HCT116 (cell line): ENCODE measurements around the gene GMEB1. TPM values are rescaled to one million over a fixed set of nuclear protein-coding genes. Genes with fewer than 3 reads are reported as not detected.
"Not testable (repeated sequence)": the region's sequence is repeated elsewhere in the genome, so short reads cannot be mapped to it uniquely, and the experiment has no call there.

ENCODE experiments used
- ATAC-seq: fragments of 200-7000 bp; cut with Tn5 transposase; 2 replicates; pipeline ENCODE4 v1.9.1; 2020; ENCODE audit warnings: mild to moderate bottlenecking, moderate library complexity
- BruUV-seq: library from RNA; stranded (reverse); fragments of 400-500 nt; replicated peaks from 2 replicates; lab custom pipeline; 2021; lab: Mats Ljungman, UMichigan
- CTCF ChIA-PET: fragments of 300-600 bp; sonication (Branson Sonifier 250); formaldehyde crosslinking; loops from one replicate; lab custom pipeline; 2021; ENCODE audit warnings: antibody characterized with exemption; lab: Charles Lee
- POLR2A ChIA-PET: fragments of 300-600, 350-600 bp; sonication (Branson Sonifier 250); formaldehyde crosslinking; loops from one replicate; lab custom pipeline; 2021; ENCODE audit warnings: antibody characterized with exemption; lab: Charles Lee
- RAD21 ChIA-PET, 2 experiments: fragments of 300-600 bp; sonication (Branson Sonifier 250); formaldehyde crosslinking; loops; one replicate each; lab custom pipeline; 2023; ENCODE audit warnings: low total read pairs in 2 of 2; ENCODE audit not compliant: uncharacterized antibody in 2 of 2, unreplicated experiment in 2 of 2, low non-redundant PET in 1 of 2; lab: Charles Lee
- DNase-seq: peaks from one replicate; pipeline ENCODE4 v3.0.0-alpha.2; 2010; ENCODE audit warnings: low read depth, low spot score
- H2AFZ ChIP-seq: fragments of 200-600 bp; shearing (Covaris generic), sonication (generic); 2 replicates; pipeline ENCODE4 v1.6.1; 2017; ENCODE audit warnings: low read depth, mixed run types, mixed read lengths, antibody characterized with exemption, low read length; ENCODE audit not compliant: poor library complexity, severe bottlenecking
- H3K27ac ChIP-seq: 2 replicates; pipeline ENCODE4 v1.5.1; 2012; ENCODE audit warnings: low read depth, low read length
- H3K27me3 ChIP-seq: fragments of 200-600 bp; sonication (generic); 2 replicates; pipeline ENCODE4 v1.6.1; 2016; ENCODE audit warnings: mixed run types, low read length, mixed read lengths; ENCODE audit not compliant: insufficient read depth
- H3K36me3 ChIP-seq, 2 experiments: fragments of 200-500 bp in 1 of 2; fragments of 200-600 bp in 1 of 2; sonication (Bioruptor generic) in 1 of 2; sonication (generic) in 1 of 2; 2 replicates each; pipeline versions ENCODE4 v1.5.1 to v1.6.1; 2014 to 2016; ENCODE audit warnings: low read length in 2 of 2, inconsistent platforms in 1 of 2, mixed read lengths in 1 of 2, mixed run types in 1 of 2; ENCODE audit not compliant: insufficient read depth in 2 of 2, control insufficient read depth in 1 of 2
- H3K4me1 ChIP-seq, 2 experiments: fragments of 200-600 bp in 1 of 2; sonication (generic) in 1 of 2; 2 replicates each; pipeline versions ENCODE4 v1.5.1 to v1.6.1; 2012 to 2017; ENCODE audit warnings: low read length in 2 of 2, inconsistent platforms in 1 of 2, mild to moderate bottlenecking in 1 of 2, mixed read lengths in 1 of 2, mixed run types in 1 of 2, moderate library complexity in 1 of 2; ENCODE audit not compliant: insufficient read depth in 2 of 2, control insufficient read depth in 1 of 2
- H3K4me2 ChIP-seq: fragments of 200-600 bp; sonication (generic); 2 replicates; pipeline ENCODE4 v1.6.1; 2017; ENCODE audit warnings: mixed run types, low read length, mixed read lengths
- H3K4me3 ChIP-seq, 2 experiments: fragments of 200-600 bp in 1 of 2; sonication (generic) in 1 of 2; replicated peaks in 1 of 2; 2 replicates each; pipeline ENCODE4 v1.5.1; 2011 to 2016; ENCODE audit warnings: low read length in 2 of 2, control low read depth in 1 of 2, low read depth in 1 of 2, mild to moderate bottlenecking in 1 of 2, mixed read lengths in 1 of 2, mixed run types in 1 of 2
- H3K79me2 ChIP-seq: fragments of 200-600 bp; sonication (generic); 2 replicates; pipeline ENCODE4 v1.6.1; 2017; ENCODE audit warnings: mild to moderate bottlenecking, mixed run types, low read length, moderate library complexity, mixed read lengths; ENCODE audit not compliant: insufficient read depth
- H3K9ac ChIP-seq: fragments of 200-600 bp; sonication (generic); 2 replicates; pipeline ENCODE4 v1.6.1; 2016; ENCODE audit warnings: low read length, mixed read lengths
- H3K9me2 ChIP-seq: fragments of 200-600 bp; sonication (generic), shearing (Covaris generic); 2 replicates; pipeline ENCODE4 v1.6.1; 2017; ENCODE audit warnings: mixed run types, mild to moderate bottlenecking, moderate library complexity; ENCODE audit not compliant: insufficient read depth
- H3K9me3 ChIP-seq, 2 experiments: fragments of 200-500 bp in 1 of 2; fragments of 200-600 bp in 1 of 2; sonication (Bioruptor generic) in 1 of 2; sonication (generic) in 1 of 2; 2 replicates each; pipeline ENCODE4 v1.6.1; 2014 to 2017; ENCODE audit warnings: low read length in 2 of 2, mixed read lengths in 2 of 2, inconsistent platforms in 1 of 2, low read depth in 1 of 2, mild to moderate bottlenecking in 1 of 2, mixed run types in 1 of 2, moderate library complexity in 1 of 2; ENCODE audit not compliant: control insufficient read depth in 1 of 2, insufficient read depth in 1 of 2
- H4K20me1 ChIP-seq: fragments of 200-600 bp; sonication (generic), shearing (Covaris generic); 2 replicates; pipeline ENCODE4 v1.6.1; 2017; ENCODE audit warnings: mixed run types, mild to moderate bottlenecking, moderate library complexity; ENCODE audit not compliant: insufficient read depth
- CEBPB ChIP-seq: IDR thresholded peaks from 2 replicates; pipeline ENCODE4 v1.6.1; 2012; ENCODE audit warnings: low read depth
- EZH2phosphoT487 ChIP-seq: fragments of 200-600 bp; IDR thresholded peaks from 2 replicates; pipeline ENCODE4 v1.6.1; 2018; ENCODE audit warnings: antibody characterized with exemption, borderline replicate concordance
- TCF7L2 ChIP-seq: IDR thresholded peaks from 2 replicates; pipeline ENCODE4 v1.7.0; 2011; ENCODE audit warnings: borderline replicate concordance, inconsistent platforms; ENCODE audit not compliant: insufficient read depth, insufficient read length; ENCODE audit errors: extremely low read depth
- ZNF274 ChIP-seq: fragments of 200-500 bp; sonication (Bioruptor generic); IDR thresholded peaks from 2 replicates; pipeline ENCODE4 v1.6.1; 2014; ENCODE audit warnings: mild to moderate bottlenecking, low read depth, low read length, inconsistent platforms
- intact Hi-C: fragments of 100-400 bp; cut with micrococcal nuclease; formaldehyde crosslinking; loops from 2 replicates; pipeline ENCODE4 v1.10.0; 2022
- total RNA-seq: library from RNA; stranded (reverse); gene quantifications from one replicate; pipeline ENCODE4 v1.2.1, GENCODE V29; 2021; ENCODE audit not compliant: unreplicated experiment
- TF ChIP-seq, protein P1 (sequence below): IDR thresholded peaks from 2 replicates; pipeline ENCODE4 v1.6.1; 2011; ENCODE audit warnings: mild to moderate bottlenecking, low read length, moderate library complexity; ENCODE audit not compliant: insufficient replicate concordance; ENCODE audit errors: extremely low read depth
- TF ChIP-seq, protein P2 (sequence below): IDR thresholded peaks from 2 replicates; pipeline ENCODE4 v1.6.1; 2012; ENCODE audit warnings: low read depth

Gene GMEB1
- total RNA-seq, 1 experiment from 2014 or later, result 19.8 TPM

DNA sequence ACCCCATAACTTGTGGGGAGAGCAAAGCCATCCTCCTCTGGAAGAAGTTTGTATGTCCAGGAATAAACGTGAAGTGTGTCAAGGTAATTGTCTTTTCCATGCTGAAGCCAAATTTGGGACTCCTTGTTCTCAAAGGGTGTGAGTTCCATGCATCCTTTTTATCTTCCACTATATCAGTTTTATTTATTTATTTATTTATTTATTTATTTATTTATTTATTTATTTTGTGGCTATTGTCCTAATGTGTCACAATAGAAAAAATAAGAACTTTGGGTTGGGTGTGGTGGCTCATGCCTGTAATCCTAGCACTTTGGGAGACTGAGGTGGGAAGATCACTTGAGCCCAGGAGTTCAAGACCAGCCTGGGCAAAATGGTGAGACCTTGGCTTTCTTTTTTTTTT is 23.0 kb downstream of the GMEB1 start:
- POLR2A ChIA-PET, result not testable (repeated sequence)

DNA sequence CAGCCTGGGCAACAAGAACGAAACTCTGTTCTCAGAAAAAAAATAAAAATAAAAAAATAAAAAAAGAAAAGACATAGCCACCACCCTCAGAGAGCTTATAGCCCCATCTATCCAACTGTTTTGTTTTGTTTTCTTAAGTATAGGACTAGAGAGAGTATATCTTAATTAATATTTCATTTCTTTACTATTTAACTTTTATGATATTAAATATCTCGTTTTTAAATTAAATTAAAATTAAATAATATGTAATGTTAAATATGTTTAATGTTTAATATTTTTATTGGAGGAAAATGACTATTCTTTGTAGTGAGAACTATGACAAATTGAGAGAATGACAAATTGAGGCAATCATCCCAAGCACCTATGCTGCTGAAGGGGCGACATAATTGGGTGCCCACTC is 35.0 kb downstream of the GMEB1 start:
- no peaks in the 10 kb centered on the region for H4K20me1 ChIP-seq
- RAD21 ChIA-PET, result no interaction called here
- no peak overlapping the region for H3K4me3 ChIP-seq
- TF ChIP-seq, protein P1, sequence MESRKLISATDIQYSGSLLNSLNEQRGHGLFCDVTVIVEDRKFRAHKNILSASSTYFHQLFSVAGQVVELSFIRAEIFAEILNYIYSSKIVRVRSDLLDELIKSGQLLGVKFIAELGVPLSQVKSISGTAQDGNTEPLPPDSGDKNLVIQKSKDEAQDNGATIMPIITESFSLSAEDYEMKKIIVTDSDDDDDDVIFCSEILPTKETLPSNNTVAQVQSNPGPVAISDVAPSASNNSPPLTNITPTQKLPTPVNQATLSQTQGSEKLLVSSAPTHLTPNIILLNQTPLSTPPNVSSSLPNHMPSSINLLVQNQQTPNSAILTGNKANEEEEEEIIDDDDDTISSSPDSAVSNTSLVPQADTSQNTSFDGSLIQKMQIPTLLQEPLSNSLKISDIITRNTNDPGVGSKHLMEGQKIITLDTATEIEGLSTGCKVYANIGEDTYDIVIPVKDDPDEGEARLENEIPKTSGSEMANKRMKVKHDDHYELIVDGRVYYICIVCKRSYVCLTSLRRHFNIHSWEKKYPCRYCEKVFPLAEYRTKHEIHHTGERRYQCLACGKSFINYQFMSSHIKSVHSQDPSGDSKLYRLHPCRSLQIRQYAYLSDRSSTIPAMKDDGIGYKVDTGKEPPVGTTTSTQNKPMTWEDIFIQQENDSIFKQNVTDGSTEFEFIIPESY, result no peak
- TF ChIP-seq EZH2phosphoT487, result no peak
- TF ChIP-seq, protein P2, sequence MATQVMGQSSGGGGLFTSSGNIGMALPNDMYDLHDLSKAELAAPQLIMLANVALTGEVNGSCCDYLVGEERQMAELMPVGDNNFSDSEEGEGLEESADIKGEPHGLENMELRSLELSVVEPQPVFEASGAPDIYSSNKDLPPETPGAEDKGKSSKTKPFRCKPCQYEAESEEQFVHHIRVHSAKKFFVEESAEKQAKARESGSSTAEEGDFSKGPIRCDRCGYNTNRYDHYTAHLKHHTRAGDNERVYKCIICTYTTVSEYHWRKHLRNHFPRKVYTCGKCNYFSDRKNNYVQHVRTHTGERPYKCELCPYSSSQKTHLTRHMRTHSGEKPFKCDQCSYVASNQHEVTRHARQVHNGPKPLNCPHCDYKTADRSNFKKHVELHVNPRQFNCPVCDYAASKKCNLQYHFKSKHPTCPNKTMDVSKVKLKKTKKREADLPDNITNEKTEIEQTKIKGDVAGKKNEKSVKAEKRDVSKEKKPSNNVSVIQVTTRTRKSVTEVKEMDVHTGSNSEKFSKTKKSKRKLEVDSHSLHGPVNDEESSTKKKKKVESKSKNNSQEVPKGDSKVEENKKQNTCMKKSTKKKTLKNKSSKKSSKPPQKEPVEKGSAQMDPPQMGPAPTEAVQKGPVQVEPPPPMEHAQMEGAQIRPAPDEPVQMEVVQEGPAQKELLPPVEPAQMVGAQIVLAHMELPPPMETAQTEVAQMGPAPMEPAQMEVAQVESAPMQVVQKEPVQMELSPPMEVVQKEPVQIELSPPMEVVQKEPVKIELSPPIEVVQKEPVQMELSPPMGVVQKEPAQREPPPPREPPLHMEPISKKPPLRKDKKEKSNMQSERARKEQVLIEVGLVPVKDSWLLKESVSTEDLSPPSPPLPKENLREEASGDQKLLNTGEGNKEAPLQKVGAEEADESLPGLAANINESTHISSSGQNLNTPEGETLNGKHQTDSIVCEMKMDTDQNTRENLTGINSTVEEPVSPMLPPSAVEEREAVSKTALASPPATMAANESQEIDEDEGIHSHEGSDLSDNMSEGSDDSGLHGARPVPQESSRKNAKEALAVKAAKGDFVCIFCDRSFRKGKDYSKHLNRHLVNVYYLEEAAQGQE, result no peak
- TF ChIP-seq CEBPB, result no peak
- TF ChIP-seq ZNF274, result no peak
- TF ChIP-seq TCF7L2, result no peak
- intact Hi-C loops, result no loop called here
- no peaks in the 10 kb centered on the region for H3K27me3 ChIP-seq
- H3K27ac ChIP-seq, result no peak overlapping the region
- H3K4me1 ChIP-seq, result no peaks in the 10 kb centered on the region
- H3K9me2 ChIP-seq, result no peaks in the 10 kb centered on the region
- H3K4me2 ChIP-seq, result no peak overlapping the region
- H2AFZ ChIP-seq, result no peak overlapping the region
- no TSS peak for BruUV-seq
- ATAC-seq, result no peak
- H3K36me3 ChIP-seq, result 0 out of 4 replicates have a peak, but pooled peaks cover 0 to 6% of the 10 kb centered on the region in 2 experiments
- H3K79me2 ChIP-seq, result no peaks in the 10 kb centered on the region
- POLR2A ChIA-PET, result no interaction called here
- CTCF ChIA-PET, result interaction anchor here (2.0 kb wide), 1 partner anchor 33 kb away, joined by 5 read pairs; the partner anchor contains the start of gene YTHDF2
- H3K9ac ChIP-seq, result no peak overlapping the region
- no peaks in the 10 kb centered on the region for H3K9me3 ChIP-seq
- no peak for DNase-seq

More for the DNA sequence above, 23.0 kb downstream of the GMEB1 start:
- H4K20me1 ChIP-seq, H3K9ac ChIP-seq, H3K4me3 ChIP-seq, ATAC-seq, H3K9me2 ChIP-seq, BruUV-seq, RAD21 ChIA-PET, H3K79me2 ChIP-seq, H3K9me3 ChIP-seq, H2AFZ ChIP-seq, H3K27ac ChIP-seq, CTCF ChIA-PET, intact Hi-C loops, H3K27me3 ChIP-seq, H3K4me1 ChIP-seq, DNase-seq, H3K4me2 ChIP-seq: not testable (repeated sequence)
- peaks cover 7 to 11% of the 10 kb centered on the region in 2 experiments for H3K36me3 ChIP-seq
